Ovary (tissue), 3 donors: Measurements from ENCODE around the gene PPARD.

Source experiments
- POLR2A ChIP-seq: fragments of 450-650 bp; IDR thresholded peaks from one replicate; pipeline ENCODE4 v1.6.1; 2017; ENCODE audit warnings: antibody characterized with exemption, mild to moderate bottlenecking, moderate library complexity
- TF ChIP-seq, protein P1 (sequence below), 3 donors: fragments of 450-650 bp in 2 of 3; fragments of 200-600 bp in 1 of 3; IDR thresholded peaks; one replicate each; pipeline versions ENCODE4 v1.5.1 to v1.8.0; 2016 to 2022; ENCODE audit warnings: antibody characterized with exemption in 3 of 3, mild to moderate bottlenecking in 1 of 3
- donor health status: DM: no; HTN: no; CAD: no.

DNA sequence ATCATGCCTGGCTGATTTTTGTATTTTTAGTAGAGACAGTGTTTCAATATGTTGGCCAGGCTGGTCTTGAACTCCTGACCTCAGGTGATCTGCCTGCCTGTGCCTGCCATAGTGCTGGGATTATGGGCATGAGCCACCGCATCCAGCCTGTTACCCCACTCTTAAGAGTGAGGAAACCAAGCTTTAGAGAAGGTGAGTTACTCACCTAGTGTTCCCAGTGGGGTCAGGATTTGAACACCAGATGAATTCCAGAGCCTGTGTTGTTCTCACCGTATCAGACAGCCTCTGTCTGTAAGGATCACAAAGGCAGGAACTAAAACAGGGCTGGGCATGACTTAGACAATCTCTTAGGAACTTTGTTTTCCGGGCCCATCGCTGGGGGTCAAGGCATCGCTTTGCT lies 100.3 kb downstream of the PPARD start:
- TF ChIP-seq, protein P1, sequence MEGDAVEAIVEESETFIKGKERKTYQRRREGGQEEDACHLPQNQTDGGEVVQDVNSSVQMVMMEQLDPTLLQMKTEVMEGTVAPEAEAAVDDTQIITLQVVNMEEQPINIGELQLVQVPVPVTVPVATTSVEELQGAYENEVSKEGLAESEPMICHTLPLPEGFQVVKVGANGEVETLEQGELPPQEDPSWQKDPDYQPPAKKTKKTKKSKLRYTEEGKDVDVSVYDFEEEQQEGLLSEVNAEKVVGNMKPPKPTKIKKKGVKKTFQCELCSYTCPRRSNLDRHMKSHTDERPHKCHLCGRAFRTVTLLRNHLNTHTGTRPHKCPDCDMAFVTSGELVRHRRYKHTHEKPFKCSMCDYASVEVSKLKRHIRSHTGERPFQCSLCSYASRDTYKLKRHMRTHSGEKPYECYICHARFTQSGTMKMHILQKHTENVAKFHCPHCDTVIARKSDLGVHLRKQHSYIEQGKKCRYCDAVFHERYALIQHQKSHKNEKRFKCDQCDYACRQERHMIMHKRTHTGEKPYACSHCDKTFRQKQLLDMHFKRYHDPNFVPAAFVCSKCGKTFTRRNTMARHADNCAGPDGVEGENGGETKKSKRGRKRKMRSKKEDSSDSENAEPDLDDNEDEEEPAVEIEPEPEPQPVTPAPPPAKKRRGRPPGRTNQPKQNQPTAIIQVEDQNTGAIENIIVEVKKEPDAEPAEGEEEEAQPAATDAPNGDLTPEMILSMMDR (IDR thresholded peaks at IDR 0.05), result no peak
- TF ChIP-seq POLR2A, result no peak
